ENCODE data around the gene TANC1. TPM values are rescaled to one million over a fixed set of nuclear protein-coding genes. Genes with fewer than 3 reads are reported as not detected.

Gene TANC1
- total RNA-seq, 1 donor from 2014 or later: 36.9 TPM

- Mint-ChIP-seq H3K36me3 (ENCODE audit: unreplicated experiment) (peaks cover 9% of the 10 kb centered on the region), H3K27me3 (ENCODE audit: unreplicated experiment) (no peaks in the 10 kb centered on the region), H3K9me3 (ENCODE audit: unreplicated experiment) (no peaks in the 10 kb centered on the region), H3K27ac (ENCODE audit: unreplicated experiment) (no peak overlapping the region), H3K4me3 (ENCODE audit: unreplicated experiment) (no peak overlapping the region), H3K4me1 (ENCODE audit: unreplicated experiment) (peaks cover 13% of the 10 kb centered on the region)
- DNase-seq (ENCODE audit: extremely low spot score, unreplicated experiment): no peak
- TF ChIP-seq, protein P1, sequence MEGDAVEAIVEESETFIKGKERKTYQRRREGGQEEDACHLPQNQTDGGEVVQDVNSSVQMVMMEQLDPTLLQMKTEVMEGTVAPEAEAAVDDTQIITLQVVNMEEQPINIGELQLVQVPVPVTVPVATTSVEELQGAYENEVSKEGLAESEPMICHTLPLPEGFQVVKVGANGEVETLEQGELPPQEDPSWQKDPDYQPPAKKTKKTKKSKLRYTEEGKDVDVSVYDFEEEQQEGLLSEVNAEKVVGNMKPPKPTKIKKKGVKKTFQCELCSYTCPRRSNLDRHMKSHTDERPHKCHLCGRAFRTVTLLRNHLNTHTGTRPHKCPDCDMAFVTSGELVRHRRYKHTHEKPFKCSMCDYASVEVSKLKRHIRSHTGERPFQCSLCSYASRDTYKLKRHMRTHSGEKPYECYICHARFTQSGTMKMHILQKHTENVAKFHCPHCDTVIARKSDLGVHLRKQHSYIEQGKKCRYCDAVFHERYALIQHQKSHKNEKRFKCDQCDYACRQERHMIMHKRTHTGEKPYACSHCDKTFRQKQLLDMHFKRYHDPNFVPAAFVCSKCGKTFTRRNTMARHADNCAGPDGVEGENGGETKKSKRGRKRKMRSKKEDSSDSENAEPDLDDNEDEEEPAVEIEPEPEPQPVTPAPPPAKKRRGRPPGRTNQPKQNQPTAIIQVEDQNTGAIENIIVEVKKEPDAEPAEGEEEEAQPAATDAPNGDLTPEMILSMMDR (IDR thresholded peaks at IDR 0.05): no peak
Measured at GRCh38 chr2:159117658-159118057, 149.2 kb downstream of the TANC1 start.

DNA sequence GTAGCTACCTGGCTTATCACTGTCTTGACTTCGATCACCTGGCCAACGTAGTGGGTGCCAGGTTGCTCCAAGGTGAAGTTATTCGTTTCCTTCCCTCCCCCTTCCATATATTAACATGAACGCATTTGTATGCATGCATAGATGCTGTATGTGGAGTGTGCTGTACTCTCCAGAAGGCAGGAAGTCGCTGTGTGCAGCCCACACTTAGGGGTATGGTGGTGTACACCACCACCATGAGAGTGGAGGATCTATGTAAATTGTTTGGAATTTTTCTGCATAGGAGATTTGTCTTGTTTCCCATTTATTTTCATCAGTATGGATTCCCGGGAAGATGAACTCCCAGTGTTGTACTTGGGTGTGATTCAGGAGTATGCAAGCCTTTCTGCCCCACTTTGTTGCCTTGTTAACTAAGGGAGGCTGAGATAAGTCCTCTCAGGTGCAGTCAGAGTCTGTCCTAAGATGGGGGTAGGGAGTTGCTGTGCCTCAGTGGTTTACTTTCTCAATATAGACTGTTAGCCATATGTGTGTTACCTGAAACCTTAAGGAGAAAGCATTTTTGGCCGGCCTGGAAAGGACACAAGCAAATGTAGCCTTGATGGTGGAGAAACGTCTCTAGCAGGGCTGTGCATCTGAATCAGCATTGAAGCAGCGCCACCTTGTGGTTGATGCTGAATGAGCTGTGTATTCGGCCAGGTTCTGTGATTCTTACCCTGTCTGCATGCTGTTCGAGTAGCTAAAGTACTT lies 149.8 kb downstream of the TANC1 start:
- H3K36me3 Mint-ChIP-seq (ENCODE audit: unreplicated experiment): peaks cover 11% of the 10 kb centered on the region
- no peak overlapping the region for H3K4me3 Mint-ChIP-seq (ENCODE audit: unreplicated experiment)
- TF ChIP-seq, protein P1 (IDR thresholded peaks at IDR 0.05): peak; percentile 95
- H3K27ac Mint-ChIP-seq (ENCODE audit: unreplicated experiment): peak overlapping the region; percentile 18
- H3K27me3 Mint-ChIP-seq (ENCODE audit: unreplicated experiment): no peaks in the 10 kb centered on the region
- no peaks in the 10 kb centered on the region for H3K9me3 Mint-ChIP-seq (ENCODE audit: unreplicated experiment)
- DNase-seq (ENCODE audit: extremely low spot score, unreplicated experiment): peak; percentile 92
- peaks cover 17% of the 10 kb centered on the region for H3K4me1 Mint-ChIP-seq (ENCODE audit: unreplicated experiment)

DNA sequence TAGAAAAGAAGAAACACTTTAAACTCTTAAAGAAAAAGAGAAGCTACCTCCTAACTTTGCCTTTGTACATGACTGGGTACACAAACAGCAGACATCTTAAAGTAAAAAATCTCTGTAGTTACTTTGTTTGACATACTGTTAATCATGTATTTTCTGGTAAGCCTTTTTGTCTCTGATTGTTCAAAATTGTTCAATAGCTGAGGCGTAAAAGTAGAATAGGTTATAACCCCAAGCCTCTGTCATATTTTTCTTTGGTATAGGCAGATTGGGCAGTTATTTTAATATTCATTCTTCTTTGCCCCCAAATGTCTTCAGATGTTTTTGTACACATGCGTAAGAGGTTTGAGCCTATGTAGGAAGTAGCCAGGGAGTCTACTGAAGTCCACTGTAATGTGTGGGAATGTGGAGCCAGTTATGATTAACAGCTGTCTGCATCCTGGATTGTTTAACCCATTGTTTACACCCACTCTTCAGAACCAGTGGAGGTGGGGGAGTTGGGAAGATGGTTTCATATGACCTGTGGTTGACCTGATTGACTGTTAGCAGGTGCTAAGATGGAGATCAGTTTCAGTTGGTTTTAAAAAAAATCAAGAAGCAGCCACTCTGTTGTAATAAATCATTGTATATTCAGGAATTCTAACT lies 150.5 kb downstream of the TANC1 start:
- H3K9me3 Mint-ChIP-seq (ENCODE audit: unreplicated experiment): no peaks in the 10 kb centered on the region
- H3K4me3 Mint-ChIP-seq (ENCODE audit: unreplicated experiment): no peak overlapping the region
- no peaks in the 10 kb centered on the region for H3K27me3 Mint-ChIP-seq (ENCODE audit: unreplicated experiment)
- H3K27ac Mint-ChIP-seq (ENCODE audit: unreplicated experiment): peak overlapping the region; percentile 18
- peaks cover 11% of the 10 kb centered on the region for H3K36me3 Mint-ChIP-seq (ENCODE audit: unreplicated experiment)
- TF ChIP-seq, protein P1 (IDR thresholded peaks at IDR 0.05): no peak
- peaks cover 23% of the 10 kb centered on the region for H3K4me1 Mint-ChIP-seq (ENCODE audit: unreplicated experiment)
- no peak for DNase-seq (ENCODE audit: extremely low spot score, unreplicated experiment)

DNA sequence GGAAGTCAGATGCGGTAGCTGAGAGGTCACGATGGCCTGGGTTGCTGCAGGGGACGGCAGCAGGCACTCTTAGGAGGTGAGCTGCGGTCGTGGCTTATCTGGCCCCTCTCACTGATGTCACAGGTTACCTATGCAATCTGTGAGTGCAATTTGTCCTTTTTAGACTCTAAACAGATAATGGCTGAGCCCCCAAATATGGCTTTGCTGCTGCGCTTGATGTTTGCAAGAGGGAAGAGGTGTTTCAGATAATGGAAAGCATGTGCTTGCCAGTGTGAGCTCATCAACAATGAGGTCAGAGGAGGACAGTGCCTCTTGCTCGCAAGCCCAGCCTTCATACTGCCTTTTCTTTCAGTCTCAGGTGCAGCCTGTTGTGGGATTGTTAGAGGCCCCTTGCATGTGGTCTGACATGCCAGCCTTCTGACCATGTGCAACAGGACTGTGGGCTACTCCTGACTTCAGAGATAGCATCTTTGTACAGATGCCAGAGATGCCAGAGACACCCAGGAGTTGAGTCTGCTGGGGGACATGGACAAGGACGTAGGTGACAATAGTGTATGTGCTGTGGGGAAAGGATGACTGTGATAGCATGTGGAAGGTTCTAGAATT lies 151.3 kb downstream of the TANC1 start:
- no peaks in the 10 kb centered on the region for H3K9me3 Mint-ChIP-seq (ENCODE audit: unreplicated experiment)
- DNase-seq (ENCODE audit: extremely low spot score, unreplicated experiment): no peak
- H3K27ac Mint-ChIP-seq (ENCODE audit: unreplicated experiment): no peak overlapping the region
- H3K36me3 Mint-ChIP-seq (ENCODE audit: unreplicated experiment): peaks cover 11% of the 10 kb centered on the region
- TF ChIP-seq, protein P1 (IDR thresholded peaks at IDR 0.05): no peak
- H3K27me3 Mint-ChIP-seq (ENCODE audit: unreplicated experiment): no peaks in the 10 kb centered on the region
- no peak overlapping the region for H3K4me3 Mint-ChIP-seq (ENCODE audit: unreplicated experiment)
- peaks cover 30% of the 10 kb centered on the region for H3K4me1 Mint-ChIP-seq (ENCODE audit: unreplicated experiment)

DNA sequence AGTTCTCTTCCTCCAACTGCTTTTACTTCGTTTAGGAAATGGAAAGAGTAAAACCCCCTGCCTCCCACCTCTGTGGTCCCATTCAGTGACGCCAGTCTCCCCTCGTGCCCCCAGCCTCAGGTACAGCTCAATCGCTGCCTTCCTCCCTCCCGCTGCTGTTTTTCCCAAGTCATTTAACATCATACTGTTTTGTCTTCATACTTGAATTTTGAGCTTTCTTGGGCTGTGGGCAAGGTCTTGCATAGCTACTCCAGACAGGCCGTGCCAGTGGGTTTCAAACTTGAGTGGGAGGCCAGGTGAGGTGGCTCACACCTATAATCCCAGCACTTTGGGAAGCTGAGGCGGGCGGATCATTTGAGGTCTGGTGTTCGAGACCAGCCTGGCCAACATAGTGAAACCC lies 155.3 kb downstream of the TANC1 start:
- Mint-ChIP-seq H3K4me3 (ENCODE audit: unreplicated experiment) (no peak overlapping the region), H3K9me3 (ENCODE audit: unreplicated experiment) (peaks cover 3% of the 10 kb centered on the region), H3K36me3 (ENCODE audit: unreplicated experiment) (peaks cover 6% of the 10 kb centered on the region), H3K4me1 (ENCODE audit: unreplicated experiment) (peaks cover 44% of the 10 kb centered on the region), H3K27me3 (ENCODE audit: unreplicated experiment) (no peaks in the 10 kb centered on the region), H3K27ac (ENCODE audit: unreplicated experiment) (peak overlapping the region; percentile 97)
- DNase-seq (ENCODE audit: extremely low spot score, unreplicated experiment): no peak
- TF ChIP-seq, protein P1 (IDR thresholded peaks at IDR 0.05): no peak
